ENCODE measurements around the gene SWSAP1.

Gene SWSAP1

GRCh38 chr19:11355160-11356073, 19.0 kb upstream of the SWSAP1 start, which contains the start of gene PLPPR2:
Gene PLPPR2, plus strand, starts transcription at chr19:11355432. Its CDS starts 2,242 bp downstream, at chr19:11357674.
- DNase-seq (ENCODE audit: low spot score) = peak; percentile 89

GRCh38 chr19:11356074-11356397, 18.4 kb upstream of the SWSAP1 start:
- no peak for DNase-seq (ENCODE audit: low spot score)

GRCh38 chr19:11356676-11357550, 17.6 kb upstream of the SWSAP1 start:
- no peak for DNase-seq (ENCODE audit: low spot score)

DNA sequence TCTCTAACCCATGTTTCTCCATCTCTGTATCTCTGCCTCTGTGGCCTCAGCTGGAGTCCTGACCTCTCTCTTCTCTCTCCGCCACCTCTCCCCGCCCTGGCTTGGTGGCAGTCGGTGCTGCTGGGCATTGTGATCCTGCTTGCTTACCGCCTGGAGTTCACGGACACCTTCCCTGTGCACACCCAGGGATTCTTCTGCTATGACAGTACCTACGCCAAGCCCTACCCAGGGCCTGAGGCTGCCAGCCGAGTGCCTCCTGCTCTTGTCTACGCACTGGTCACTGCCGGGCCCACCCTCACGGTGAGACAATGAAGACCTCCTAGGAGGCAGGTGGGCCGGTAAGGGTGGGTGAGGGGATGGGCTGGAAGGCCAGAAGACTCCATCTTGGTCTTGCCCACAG, 15.0 kb upstream of the SWSAP1 start:
- DNase-seq (ENCODE audit: low spot score) = no peak

- peak; percentile 37 for DNase-seq (ENCODE audit: low spot score)
These were observed 13.3 kb upstream of the SWSAP1 start for GRCh38 chr19:11361037-11361770.

DNA sequence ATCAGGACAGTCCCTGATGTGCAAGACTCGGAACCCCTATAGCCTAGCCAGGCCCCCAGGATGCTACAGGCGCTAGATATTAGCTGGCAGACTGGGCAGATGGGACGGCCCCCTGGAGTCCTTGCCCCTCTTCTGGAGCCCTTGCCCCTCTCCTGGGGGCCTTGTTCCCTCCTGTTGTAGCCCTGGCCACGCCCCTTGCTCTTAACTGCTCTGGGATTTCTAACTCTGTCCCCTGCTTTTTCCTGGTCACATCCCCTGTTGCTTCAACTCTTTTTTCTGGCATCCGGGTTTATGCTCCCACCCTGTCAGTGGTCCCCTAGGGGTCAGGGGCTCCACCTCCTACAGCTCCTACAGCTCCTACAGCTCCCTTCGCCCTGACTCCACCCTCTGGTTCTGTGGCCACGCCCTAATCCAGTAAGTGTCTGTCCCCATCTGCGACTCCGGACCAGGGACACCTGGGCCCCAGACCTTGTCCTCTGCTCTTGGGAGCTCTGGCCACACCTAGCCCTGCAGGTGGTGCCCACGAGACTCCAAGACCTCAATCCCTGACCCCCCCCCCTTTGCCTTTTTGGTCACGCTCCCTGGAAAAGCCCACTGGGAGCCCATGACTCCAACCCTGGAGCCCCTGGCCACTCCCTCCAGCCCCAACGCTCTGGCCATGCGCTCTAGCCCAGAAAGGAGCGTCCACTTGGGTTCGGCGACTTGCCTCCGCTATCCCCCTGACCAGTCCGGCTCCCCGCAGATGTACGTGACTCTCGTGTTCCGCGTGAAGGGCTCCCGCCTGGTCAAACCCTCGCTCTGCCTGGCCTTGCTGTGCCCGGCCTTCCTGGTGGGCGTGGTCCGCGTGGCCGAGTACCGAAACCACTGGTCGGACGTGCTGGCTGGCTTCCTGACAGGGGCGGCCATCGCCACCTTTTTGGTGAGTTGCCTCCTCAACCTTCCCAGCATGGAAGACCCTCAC, 12.4 kb upstream of the SWSAP1 start:
- no peak for DNase-seq (ENCODE audit: low spot score)

GRCh38 chr19:11363881-11364280, 10.6 kb upstream of the SWSAP1 start:
- no peak for DNase-seq (ENCODE audit: low spot score)

DNA sequence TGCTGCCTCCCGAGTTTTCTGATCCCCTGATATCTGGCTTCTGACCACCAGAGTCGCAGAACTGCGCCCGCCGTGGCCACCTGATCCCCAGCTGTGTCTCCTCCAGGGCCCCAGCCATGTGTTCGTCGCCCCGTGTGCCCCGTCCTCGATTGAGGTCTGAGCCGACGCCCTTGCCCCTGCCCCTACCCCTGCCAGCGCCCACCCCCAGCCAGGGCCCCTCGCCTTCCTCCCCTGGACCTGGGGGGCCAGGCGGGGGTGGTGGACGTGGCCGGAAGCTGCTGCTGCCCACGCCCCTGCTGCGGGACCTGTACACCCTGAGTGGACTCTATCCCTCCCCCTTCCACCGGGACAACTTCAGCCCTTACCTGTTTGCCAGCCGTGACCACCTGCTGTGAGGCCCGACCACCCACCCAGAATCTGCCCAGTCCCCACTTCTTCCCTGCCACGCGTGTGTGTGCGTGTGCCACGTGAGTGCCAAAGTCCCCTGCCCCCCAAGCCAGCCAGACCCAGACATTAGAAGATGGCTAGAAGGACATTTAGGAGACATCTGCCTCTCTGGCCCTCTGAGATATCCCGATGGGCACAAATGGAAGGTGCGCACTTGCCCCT, 10.1 kb upstream of the SWSAP1 start:
- DNase-seq (ENCODE audit: low spot score) = no peak

DNA sequence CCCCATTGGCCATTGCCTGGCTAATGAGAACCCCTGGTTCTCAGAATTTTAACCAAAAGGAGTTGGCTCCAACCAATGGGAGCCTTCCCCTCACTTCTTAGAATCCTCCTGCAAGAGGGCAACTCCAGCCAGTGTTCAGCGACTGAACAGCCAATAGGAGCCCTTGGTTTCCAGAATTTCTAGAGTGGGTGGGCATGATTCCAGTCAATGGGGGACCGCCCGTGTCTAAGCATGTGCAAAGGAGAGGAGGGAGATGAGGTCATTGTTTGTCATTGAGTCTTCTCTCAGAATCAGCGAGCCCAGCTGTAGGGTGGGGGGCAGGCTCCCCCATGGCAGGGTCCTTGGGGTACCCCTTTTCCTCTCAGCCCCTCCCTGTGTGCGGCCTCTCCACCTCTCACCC, 9.5 kb upstream of the SWSAP1 start:
- DNase-seq (ENCODE audit: low spot score) = no peak

- DNase-seq (ENCODE audit: low spot score) = no peak
These were observed 8.8 kb upstream of the SWSAP1 start for GRCh38 chr19:11365557-11366117.

DNA sequence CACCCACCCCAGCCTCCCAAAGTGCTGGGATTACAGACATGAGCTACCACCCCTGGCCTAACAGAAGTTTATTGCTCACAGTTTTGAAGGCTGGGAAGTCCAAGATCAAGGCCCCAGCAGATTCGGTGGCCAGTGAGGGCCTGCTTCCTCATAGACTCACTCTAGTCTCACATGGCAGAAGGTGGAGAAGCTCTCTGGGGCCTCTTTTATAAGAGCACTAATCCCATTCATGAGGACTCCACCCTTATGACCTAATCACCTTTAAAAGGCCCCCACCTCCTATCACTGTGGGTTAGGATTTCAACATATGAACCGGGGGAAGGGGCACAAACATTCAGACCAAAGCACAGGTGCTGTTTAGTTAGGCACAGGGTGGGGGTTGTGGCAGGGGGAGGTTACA, 6.9 kb upstream of the SWSAP1 start:
- no peak for DNase-seq (ENCODE audit: low spot score)

DNA sequence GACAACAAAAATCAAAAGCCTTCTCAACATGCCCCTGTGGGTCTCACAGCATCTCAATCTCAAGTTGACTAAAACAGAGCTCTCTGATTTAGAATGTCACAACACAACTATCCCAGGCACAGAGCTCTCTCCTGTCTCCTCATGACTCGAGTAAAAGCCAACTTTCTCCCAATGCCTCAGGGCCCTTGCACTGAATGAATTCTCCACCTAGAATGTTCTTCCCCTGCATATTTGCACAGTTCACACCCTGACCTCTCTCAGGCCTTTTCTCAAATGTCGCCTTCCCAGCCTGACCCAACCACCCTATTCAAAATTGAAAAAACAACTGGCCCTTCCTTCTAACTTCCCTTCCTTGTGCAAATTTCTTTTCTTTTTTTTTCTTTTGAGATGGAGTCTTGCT, 3.7 kb upstream of the SWSAP1 start:
- DNase-seq (ENCODE audit: low spot score) = no peak

GRCh38 chr19:11373166-11373884, 1.1 kb upstream of the SWSAP1 start:
- DNase-seq (ENCODE audit: low spot score) = peak; percentile 41

GRCh38 chr19:11373885-11374432, 507 bp upstream of the SWSAP1 start:
- DNase-seq (ENCODE audit: low spot score) = no peak

DNA sequence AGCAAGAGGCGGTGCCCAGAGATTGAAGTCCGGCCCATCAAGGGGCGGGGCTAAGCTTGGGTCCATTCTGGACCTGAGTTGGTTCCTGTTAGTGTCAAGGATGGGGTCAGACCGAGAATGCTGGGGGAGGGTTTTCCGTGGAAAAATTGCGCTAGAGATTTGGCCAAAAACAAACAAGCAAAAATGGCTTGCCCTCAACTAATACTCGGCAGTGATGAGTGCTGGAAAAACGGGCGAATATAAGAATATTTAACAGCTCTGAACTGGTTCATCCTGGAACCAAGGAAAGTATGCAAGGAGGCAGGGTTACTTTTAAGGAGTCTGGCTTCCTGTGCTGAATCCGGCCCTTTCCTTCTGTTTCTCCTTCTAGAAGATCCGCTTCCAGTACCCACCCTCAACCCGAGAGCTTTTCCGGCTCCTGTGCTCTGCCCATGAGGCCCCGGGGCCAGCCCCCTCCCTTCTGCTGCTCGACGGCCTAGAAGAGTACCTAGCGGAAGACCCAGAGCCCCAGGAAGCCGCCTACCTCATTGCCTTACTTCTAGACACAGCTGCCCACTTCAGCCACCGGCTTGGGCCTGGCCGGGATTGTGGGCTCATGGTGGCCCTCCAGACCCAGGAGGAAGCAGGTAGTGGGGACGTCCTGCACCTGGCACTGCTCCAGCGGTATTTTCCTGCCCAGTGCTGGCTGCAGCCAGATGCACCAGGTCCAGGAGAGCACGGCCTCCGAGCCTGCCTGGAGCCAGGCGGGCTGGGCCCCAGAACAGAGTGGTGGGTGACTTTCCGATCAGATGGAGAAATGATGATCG, 880 bp downstream of the SWSAP1 start:
- DNase-seq (ENCODE audit: low spot score) = peak; percentile 83

DNA sequence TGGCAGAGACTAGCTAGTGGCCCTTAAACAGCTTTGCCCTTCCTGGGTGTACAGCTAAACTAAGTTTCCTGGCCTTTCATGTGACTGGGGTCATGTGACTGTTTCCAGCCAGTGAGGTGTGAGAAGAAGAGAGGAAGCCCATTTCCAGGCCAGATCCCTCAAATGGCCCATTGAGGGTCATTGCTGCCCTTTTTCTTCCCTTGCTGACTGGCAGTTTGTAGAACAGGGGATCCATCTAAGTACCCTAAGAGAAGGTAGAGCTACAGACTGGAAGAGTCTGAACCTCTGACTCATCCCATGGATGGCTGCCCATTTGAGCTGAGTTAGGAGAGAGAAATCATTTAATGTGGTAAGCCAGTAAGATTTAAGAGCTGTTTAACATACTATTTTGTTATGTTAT, 2.8 kb downstream of the SWSAP1 start:
- DNase-seq (ENCODE audit: low spot score) = peak; percentile 74

GRCh38 chr19:11377756-11378155, 3.3 kb downstream of the SWSAP1 start:
- DNase-seq (ENCODE audit: low spot score) = no peak

Data from NAMALWA (cell line).